GM12878 (cell line): Measurements from ENCODE around the gene PTPN21. TPM values are rescaled to one million over a fixed set of nuclear protein-coding genes. Genes with fewer than 3 reads are reported as not detected.

Experiments
- ATAC-seq: fragments of 200-7000 bp; cut with Tn5 transposase; 3 replicates; pipeline ENCODE4 v1.9.1; 2020; ENCODE audit warnings: mild to moderate bottlenecking, moderate library complexity
- BruUV-seq: library from RNA; stranded (reverse); fragments of 400-500 nt; replicated peaks from 2 replicates; lab custom pipeline; 2021; lab: Mats Ljungman, UMichigan
- CTCF ChIA-PET: fragments of 300-600 bp; sonication (Branson Sonifier 250); formaldehyde crosslinking; extraction: SDS; loops from one replicate; lab custom pipeline; 2021; ENCODE audit warnings: inconsistent platforms; lab: Yijun Ruan, JAX
- POLR2A ChIA-PET: fragments of 350-600 bp; formaldehyde crosslinking; extraction: SDS; loops from one replicate; lab custom pipeline; 2021; ENCODE audit warnings: inconsistent platforms; lab: Charles Lee
- RAD21 ChIA-PET: fragments of 300-600 bp; sonication (Branson Sonifier 250); formaldehyde crosslinking; loops from one replicate; lab custom pipeline; 2023; ENCODE audit warnings: antibody characterized with exemption; ENCODE audit not compliant: unreplicated experiment; lab: Charles Lee
- SMC1A ChIA-PET: fragments of 300-600 bp; sonication (Branson Sonifier 250); formaldehyde crosslinking; loops from one replicate; lab custom pipeline; 2023; ENCODE audit not compliant: unreplicated experiment, uncharacterized antibody; lab: Charles Lee
- DNase-seq: peaks from one replicate; pipeline ENCODE4 v3.0.0-alpha.2; 2011; ENCODE audit warnings: low read depth, low spot score
- FAIRE-seq: peaks from 3 replicates; lab custom pipeline; 2011; peaks lifted over from hg19 to GRCh38; lab: Jason Lieb, UNC
- H2AFZ ChIP-seq: 2 replicates; pipeline ENCODE4 v1.6.0; 2011; ENCODE audit warnings: low read depth, low read length, control low read depth; ENCODE audit not compliant: control insufficient read depth
- H3K27ac ChIP-seq: 2 replicates; pipeline ENCODE4 v1.5.1; 2011; ENCODE audit warnings: control low read depth; ENCODE audit not compliant: control insufficient read depth, insufficient read depth
- H3K27me3 ChIP-seq, 2 experiments: replicated peaks in 1 of 2; 2 replicates each; pipeline versions ENCODE4 v1.6.0 to v1.6.1; 2011; ENCODE audit warnings: low read length in 1 of 2; ENCODE audit not compliant: control insufficient read depth in 2 of 2, insufficient read depth in 2 of 2
- H3K36me3 ChIP-seq, 2 experiments: 2 replicates each; pipeline ENCODE4 v1.5.1; 2011; ENCODE audit warnings: low read length in 1 of 2; ENCODE audit not compliant: control insufficient read depth in 2 of 2, insufficient read depth in 2 of 2
- H3K4me1 ChIP-seq: 2 replicates; pipeline ENCODE4 v1.6.1; 2011; ENCODE audit warnings: mild to moderate bottlenecking, low read length, moderate library complexity, mixed read lengths; ENCODE audit not compliant: control insufficient read depth, insufficient read depth
- H3K4me2 ChIP-seq: 2 replicates; pipeline ENCODE4 v1.6.0; 2011; ENCODE audit warnings: control low read depth; ENCODE audit not compliant: control insufficient read depth, insufficient read depth
- H3K4me3 ChIP-seq: fragments of 200-600 bp; sonication (generic); 2 replicates; pipeline ENCODE4 v1.5.1; 2016
- H3K79me2 ChIP-seq: 2 replicates; pipeline ENCODE4 v1.6.0; 2011; ENCODE audit warnings: low read length; ENCODE audit not compliant: control insufficient read depth, insufficient read depth
- H3K9ac ChIP-seq: 2 replicates; pipeline ENCODE4 v1.8.0; 2011; ENCODE audit warnings: low read length, control low read depth, mixed read lengths; ENCODE audit not compliant: control insufficient read depth, insufficient read depth
- H3K9me3 ChIP-seq: replicated peaks from 3 replicates; pipeline ENCODE4 v1.5.1; 2011; ENCODE audit warnings: mild to moderate bottlenecking, low read length; ENCODE audit not compliant: control insufficient read depth, insufficient read depth
- H4K20me1 ChIP-seq: 2 replicates; pipeline ENCODE4 v1.6.0; 2011; ENCODE audit not compliant: control insufficient read depth, insufficient read depth
- CREM ChIP-seq: IDR thresholded peaks from 2 replicates; pipeline ENCODE4 v1.6.1; 2014; ENCODE audit warnings: antibody characterized with exemption, low read depth
- SPI1 ChIP-seq: IDR thresholded peaks from 2 replicates; pipeline ENCODE4 v1.6.1; 2011; ENCODE audit warnings: low read depth, mild to moderate bottlenecking, low read length, moderate library complexity, borderline replicate concordance; ENCODE audit not compliant: insufficient read depth
- WGBS: methylation state at CpG from one replicate; pipeline ENCODE4 v1.1.6; 2016; ENCODE audit warnings: low lambda C conversion rate; ENCODE audit not compliant: insufficient replicate concordance, insufficient coverage; ENCODE audit errors: missing lambda C conversion rate; 5-methylcytosine and 5-hydroxymethylcytosine counted together
- in situ Hi-C: fragments of 300-500 bp; cut with MboI; formaldehyde crosslinking; loops from 9 replicates; pipeline ENCODE4 v1.14.3; 2018; ENCODE audit warnings: mixed read lengths
- intact Hi-C: fragments of 100-400 bp; cut with micrococcal nuclease; formaldehyde crosslinking; loops from one replicate; pipeline ENCODE4 v1.14.2; 2022; ENCODE audit not compliant: unreplicated experiment
- polyA plus RNA-seq, 11 experiments: library from polyadenylated mRNA; depleted of rRNA in 4 of 11; unstranded in 6 of 11; stranded (reverse) in 5 of 11; fragments of >200 nt; fragmentation: Nextera tagmentation in 4 of 11; fragmentation: Illumina TruSeq in 1 of 11; extraction: Ambion mirVana in 4 of 11; extraction: Trizol in 1 of 11; gene quantifications; 1 replicate in 1 of 11; 2 replicates in 10 of 11; pipeline versions ENCODE4 v1.2.1 to v1.2.3, GENCODE V29; 2011 to 2016; ENCODE audit warnings: inconsistent platforms in 2 of 11, missing spikeins in 2 of 11, low read depth in 1 of 11
- total RNA-seq, 4 experiments: library from RNA; depleted of rRNA in 3 of 4; stranded (reverse); fragments of >200 nt in 3 of 4; fragmentation: Illumina TruSeq in 1 of 4; extraction: Trizol in 1 of 4; gene quantifications; 2 replicates each; pipeline versions ENCODE4 v1.2.1 to v1.2.3, GENCODE V29; 2013 to 2021

The PTPN21 gene
- total and polyA plus RNA-seq, 10 of the 15 experiments (the other 5 are each of a cell fraction or from before 2014, with no cell fraction given): 0.01 to 0.23 (median 0.04) TPM; not detected in 3

GRCh38 chr14:88493392-88494185 is 61.2 kb downstream of the PTPN21 start:
- no peak overlapping the region for H3K4me3 ChIP-seq
- H4K20me1 ChIP-seq: no peaks in the 10 kb centered on the region
- intact Hi-C loops: loop anchor here (2.0 to 5.0 kb wide), 4 partner anchors 69 to 546 kb away; partner anchors contain the start of gene ZC3H14
- no peak for TF ChIP-seq CREM
- TF ChIP-seq SPI1: no peak
- TF ChIP-seq, all 136 proteins: peak for 0
- ChIA-PET RAD21 (interaction anchor here (1.6 to 2.0 kb wide), 2 partner anchors 67 to 173 kb away, joined by 3 to 7 read pairs; no protein-coding TSS in a partner anchor), POLR2A (no interaction called here), CTCF (interaction anchor here (1.1 to 3.2 kb wide), 9 partner anchors 8 to 549 kb away, joined by 3 to 16 read pairs (median 4); no protein-coding TSS in a partner anchor), SMC1A (interaction anchor here (0.7 to 1.2 kb wide), 3 partner anchors 66 to 548 kb away, joined by 3 read pairs; no protein-coding TSS in a partner anchor)
- Histone ChIP-seq H3K4me2 (no peak overlapping the region), H3K27me3 (no peaks in the 10 kb centered on the region; a peak in 1 of 4 replicates), H3K9ac (no peak overlapping the region), H3K36me3 (no peaks in the 10 kb centered on the region), H3K27ac (no peak overlapping the region), H3K79me2 (no peaks in the 10 kb centered on the region), H2AFZ (no peak overlapping the region), H3K4me1 (no peaks in the 10 kb centered on the region), H3K9me3 (no peaks in the 10 kb centered on the region)
- in situ Hi-C loops: no loop called here
- DNase-seq (no peak), ATAC-seq (no peak), FAIRE-seq (no peak)
- 43% methylated on average over 6 of the region's 6 CpGs for WGBS
- no TSS peak for BruUV-seq
